ENCODE results near the gene EML6. TPM values are rescaled to one million over a fixed set of nuclear protein-coding genes. Genes with fewer than 3 reads are reported as not detected.

EML6 gene
- total RNA-seq, 4 donors from 2014 or later = 1.2 to 4.4 (median 3.1) TPM

DNA sequence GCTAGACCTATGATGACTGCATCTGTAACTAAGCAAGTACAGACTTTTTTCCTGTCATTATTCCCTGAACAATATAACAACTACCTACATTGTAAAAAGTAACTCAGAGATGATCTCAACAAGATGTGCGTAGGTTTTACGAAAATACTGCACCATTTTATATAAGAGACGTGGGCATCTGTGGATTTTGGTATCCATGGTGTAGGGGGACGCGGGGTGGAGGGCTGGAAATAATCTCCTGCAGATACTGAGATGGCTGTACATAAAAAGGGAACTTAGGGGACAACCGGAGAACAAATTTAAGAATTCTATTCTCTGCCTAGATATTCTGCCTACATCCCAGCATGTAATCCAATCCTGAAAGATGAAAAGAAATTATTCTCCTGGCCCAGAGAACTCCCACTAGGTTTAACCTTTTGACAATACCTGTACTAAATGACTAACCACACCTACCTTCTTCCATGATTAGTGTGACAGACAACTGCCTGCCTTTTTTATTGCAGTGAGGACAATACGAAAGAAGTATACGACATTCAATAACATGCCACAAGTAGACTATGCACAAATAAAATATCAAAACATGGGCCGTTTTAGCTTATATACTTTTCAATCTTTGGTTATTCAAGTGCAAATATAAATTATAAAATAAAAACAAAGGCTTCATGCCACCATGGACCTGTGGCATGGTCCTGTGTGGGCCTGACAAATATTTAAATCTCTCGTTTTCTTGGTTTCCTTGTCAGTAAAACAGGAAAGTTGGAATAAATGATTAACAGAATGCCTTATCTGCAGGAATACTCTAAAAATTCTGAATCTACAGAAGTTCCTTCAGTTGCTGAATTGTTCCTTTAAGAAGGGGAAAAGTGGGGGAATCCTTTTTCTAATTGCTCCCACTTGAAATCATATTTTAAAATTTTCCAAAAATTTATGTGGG lies 280.5 kb downstream of the EML6 start:
- H3K4me3 ChIP-seq = no peak overlapping the region
- no peaks in the 10 kb centered on the region for H3K36me3 ChIP-seq
- H3K9me3 ChIP-seq = no peaks in the 10 kb centered on the region
- no peak for DNase-seq
- WGBS, 2 donors = 85 to 88% methylated on average over 10 of the region's 10 CpGs
- no peak overlapping the region for H3K27ac ChIP-seq
- H3K27me3 ChIP-seq = no peaks in the 10 kb centered on the region
- TF ChIP-seq, protein P1, sequence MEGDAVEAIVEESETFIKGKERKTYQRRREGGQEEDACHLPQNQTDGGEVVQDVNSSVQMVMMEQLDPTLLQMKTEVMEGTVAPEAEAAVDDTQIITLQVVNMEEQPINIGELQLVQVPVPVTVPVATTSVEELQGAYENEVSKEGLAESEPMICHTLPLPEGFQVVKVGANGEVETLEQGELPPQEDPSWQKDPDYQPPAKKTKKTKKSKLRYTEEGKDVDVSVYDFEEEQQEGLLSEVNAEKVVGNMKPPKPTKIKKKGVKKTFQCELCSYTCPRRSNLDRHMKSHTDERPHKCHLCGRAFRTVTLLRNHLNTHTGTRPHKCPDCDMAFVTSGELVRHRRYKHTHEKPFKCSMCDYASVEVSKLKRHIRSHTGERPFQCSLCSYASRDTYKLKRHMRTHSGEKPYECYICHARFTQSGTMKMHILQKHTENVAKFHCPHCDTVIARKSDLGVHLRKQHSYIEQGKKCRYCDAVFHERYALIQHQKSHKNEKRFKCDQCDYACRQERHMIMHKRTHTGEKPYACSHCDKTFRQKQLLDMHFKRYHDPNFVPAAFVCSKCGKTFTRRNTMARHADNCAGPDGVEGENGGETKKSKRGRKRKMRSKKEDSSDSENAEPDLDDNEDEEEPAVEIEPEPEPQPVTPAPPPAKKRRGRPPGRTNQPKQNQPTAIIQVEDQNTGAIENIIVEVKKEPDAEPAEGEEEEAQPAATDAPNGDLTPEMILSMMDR (IDR thresholded peaks at IDR 0.05) = no peak
- no peak for TF ChIP-seq POLR2A (IDR thresholded peaks at IDR 0.05)
- peaks cover 6 to 95% (median 39%) of the 10 kb centered on the region in 3 donors for H3K4me1 ChIP-seq
- intact Hi-C loops (cut with DNase I) = no loop called here

DNA sequence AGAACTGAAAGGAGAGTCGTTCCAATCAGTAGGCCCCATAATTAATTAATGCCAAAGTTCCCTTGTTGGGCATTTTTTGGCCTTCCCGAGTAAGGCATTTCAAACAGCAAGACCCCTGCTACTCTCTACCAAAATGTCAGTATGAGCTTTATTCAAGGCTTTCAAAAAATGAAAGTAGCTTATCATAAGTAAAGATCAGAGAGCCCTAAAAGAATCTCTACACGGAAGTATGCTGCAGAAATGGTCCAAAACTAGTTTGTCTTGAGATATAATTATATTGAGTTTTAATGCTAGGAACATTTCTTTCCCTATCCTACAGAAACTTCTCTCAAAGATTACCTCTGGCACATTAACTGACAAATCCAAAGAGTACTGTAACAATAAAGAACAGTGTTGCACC lies 282.8 kb downstream of the EML6 start:
- peaks cover 7 to 95% (median 45%) of the 10 kb centered on the region in 3 donors for H3K4me1 ChIP-seq
- 38 to 54% methylated on average over 3 of the region's 3 CpGs for WGBS, 2 donors
- no peaks in the 10 kb centered on the region for H3K36me3 ChIP-seq
- no peaks in the 10 kb centered on the region for H3K27me3 ChIP-seq
- H3K27ac ChIP-seq = no peak overlapping the region
- TF ChIP-seq POLR2A (IDR thresholded peaks at IDR 0.05) = no peak
- TF ChIP-seq, protein P1 (IDR thresholded peaks at IDR 0.05) = no peak
- no peak for DNase-seq
- intact Hi-C loops (cut with DNase I) = no loop called here
- no peak overlapping the region for H3K4me3 ChIP-seq
- no peaks in the 10 kb centered on the region for H3K9me3 ChIP-seq

DNA sequence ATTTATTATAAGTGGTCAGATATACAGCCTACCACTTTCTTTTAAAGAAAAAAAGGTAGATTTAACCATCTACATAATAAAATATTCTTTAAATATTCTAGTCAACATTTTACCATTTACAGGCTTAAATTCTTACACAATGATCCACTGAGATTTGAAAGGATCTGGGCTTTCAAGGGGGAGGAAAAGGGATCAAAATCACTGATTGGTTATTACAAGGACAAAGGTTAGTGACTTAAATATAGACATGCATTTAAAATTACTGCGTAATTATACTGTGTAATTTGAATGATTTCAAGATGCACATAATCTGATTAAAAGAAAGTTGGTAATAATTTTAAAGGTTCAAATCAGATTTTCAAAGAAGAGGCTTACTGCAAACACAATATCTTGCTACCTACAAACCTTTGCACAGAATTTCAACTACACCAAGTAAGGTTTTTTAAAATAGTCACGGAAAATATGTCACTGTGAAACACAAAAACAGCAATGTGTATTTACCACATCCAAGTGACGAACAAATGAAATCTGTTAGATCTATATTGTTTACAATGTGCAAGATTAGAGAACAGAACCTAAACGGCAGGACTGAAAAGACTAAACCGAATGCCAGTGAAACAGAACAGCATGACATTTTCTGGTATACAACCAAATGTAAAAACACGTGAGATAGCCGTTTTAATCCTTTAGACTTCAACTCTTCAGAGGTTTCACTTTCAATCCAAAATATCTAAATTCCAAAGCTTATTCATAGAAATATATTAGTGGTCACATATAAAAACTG lies 286.0 kb downstream of the EML6 start:
- Histone ChIP-seq H3K4me3 (peak overlapping the region; percentile 16 to 60 (median 43)), H3K27ac (peak overlapping the region; percentile 65 to 84 (median 75))
- 14 to 19% methylated on average over 7 of the region's 7 CpGs for WGBS, 2 donors

DNA sequence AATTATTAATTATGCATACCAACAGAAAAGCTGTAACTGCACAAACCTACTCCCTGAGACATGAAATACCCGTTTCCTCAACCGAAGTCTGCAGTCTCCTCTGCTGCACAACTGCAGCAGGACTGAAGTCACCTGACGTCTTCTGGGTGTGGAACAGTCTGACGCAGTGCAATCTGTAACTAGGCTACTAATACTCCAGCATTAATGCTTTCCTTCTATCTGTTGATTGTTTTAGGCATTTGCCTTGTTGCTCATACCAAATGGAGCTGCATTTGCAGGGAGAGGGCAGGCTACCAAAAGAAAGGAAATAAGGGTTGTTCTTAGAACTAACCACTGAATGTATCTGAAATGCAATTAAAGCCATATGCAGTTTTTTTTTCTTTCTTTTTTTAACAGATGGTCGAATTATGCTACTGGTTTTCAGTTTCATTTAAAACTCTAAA lies 286.7 kb downstream of the EML6 start:
- WGBS, 2 donors = 5% methylated on average over 5 of the region's 5 CpGs
- intact Hi-C loops (cut with DNase I) = loop anchor here (10.0 kb wide), 1 partner anchor 165 kb away; no protein-coding TSS in a partner anchor

More for the DNA sequence above, 286.0 kb downstream of the EML6 start:
- DNase-seq = no peak
- Histone ChIP-seq H3K4me1 (peaks cover 24 to 100% (median 67%) of the 10 kb centered on the region in 3 donors), H3K27me3 (no peaks in the 10 kb centered on the region), H3K36me3 (no peaks in the 10 kb centered on the region), H3K9me3 (no peaks in the 10 kb centered on the region)
- intact Hi-C loops (cut with DNase I) = loop anchor here (10.0 kb wide), 1 partner anchor 165 kb away; no protein-coding TSS in a partner anchor
- TF ChIP-seq, protein P1 (IDR thresholded peaks at IDR 0.05) = no peak
- no peak for TF ChIP-seq POLR2A (IDR thresholded peaks at IDR 0.05)

More for the DNA sequence above, 286.7 kb downstream of the EML6 start:
- H3K27me3 ChIP-seq = no peaks in the 10 kb centered on the region
- peaks cover 24 to 100% (median 72%) of the 10 kb centered on the region in 3 donors for H3K4me1 ChIP-seq
- H3K4me3 ChIP-seq = peak overlapping the region; percentile 16 to 60 (median 43)
- H3K27ac ChIP-seq = peak overlapping the region; percentile 65 to 84 (median 75)
- TF ChIP-seq POLR2A (IDR thresholded peaks at IDR 0.05) = peak in 3 of 4 donors; percentile 43 to 68 (median 52)
- TF ChIP-seq, protein P1 (IDR thresholded peaks at IDR 0.05) = peak in 2 of 6 experiments; percentile 8 to 16
- no peaks in the 10 kb centered on the region for H3K9me3 ChIP-seq
- DNase-seq = no peak
- no peaks in the 10 kb centered on the region for H3K36me3 ChIP-seq
